GM23338 (cell line): Measurements from ENCODE around the gene NELFCD. TPM values are rescaled to one million over a fixed set of nuclear protein-coding genes. Genes with fewer than 3 reads are reported as not detected.
A peak's percentile ranks its signal among the peaks of the same experiment; 100 is the strongest.
"Not testable (repeated sequence)": the region's sequence is repeated elsewhere in the genome, so short reads cannot be mapped to it uniquely, and the experiment has no call there.

Experiments used
- ATAC-seq: fragments of 200-7000 bp; cut with Tn5 transposase; 3 replicates; pipeline ENCODE4 v1.9.1; 2020
- DNase-seq: peaks from one replicate; pipeline ENCODE4 v3.0.0-alpha.2; 2015; ENCODE audit warnings: low spot score
- H2AFZ ChIP-seq: fragments of 200-600 bp; sonication (generic); 2 replicates; pipeline ENCODE4 v1.8.0; 2016; ENCODE audit warnings: antibody characterized with exemption, mild to moderate bottlenecking, moderate library complexity
- H3F3A ChIP-seq: fragments of 200-600 bp; sonication (generic); replicated peaks from 2 replicates; pipeline ENCODE4 v1.8.0; 2017; ENCODE audit warnings: antibody characterized with exemption, mixed run types, low read depth
- H3K27ac ChIP-seq: fragments of 200-600 bp; sonication (generic); 2 replicates; pipeline ENCODE4 v1.6.1; 2016; ENCODE audit warnings: low read depth
- H3K27me3 ChIP-seq: fragments of 200-600 bp; sonication (generic); 2 replicates; pipeline ENCODE4 v1.8.0; 2016; ENCODE audit warnings: mild to moderate bottlenecking, mixed run types, moderate library complexity; ENCODE audit not compliant: insufficient read depth
- H3K36me3 ChIP-seq: fragments of 200-600 bp; sonication (generic); 2 replicates; pipeline ENCODE4 v1.8.0; 2016; ENCODE audit warnings: mild to moderate bottlenecking; ENCODE audit not compliant: insufficient read depth
- H3K4me1 ChIP-seq: fragments of 200-600 bp; sonication (generic); 2 replicates; pipeline ENCODE4 v1.8.0; 2016; ENCODE audit warnings: mild to moderate bottlenecking, moderate library complexity; ENCODE audit not compliant: insufficient read depth
- H3K4me2 ChIP-seq: fragments of 200-600 bp; sonication (generic); 2 replicates; pipeline ENCODE4 v1.7.1; 2017; ENCODE audit warnings: mixed run types
- H3K4me3 ChIP-seq: fragments of 200-600 bp; sonication (generic); 2 replicates; pipeline ENCODE4 v1.6.1; 2016; ENCODE audit warnings: mixed run types
- H3K79me2 ChIP-seq: fragments of 200-600 bp; sonication (generic); replicated peaks from 2 replicates; pipeline ENCODE4 v1.8.0; 2017; ENCODE audit warnings: mild to moderate bottlenecking; ENCODE audit not compliant: insufficient read depth
- H3K9me2 ChIP-seq: fragments of 200-600 bp; sonication (generic); 2 replicates; pipeline ENCODE4 v1.8.0; 2017; ENCODE audit not compliant: insufficient read depth
- H4K20me1 ChIP-seq: fragments of 200-600 bp; sonication (generic); replicated peaks from 2 replicates; pipeline ENCODE4 v1.8.0; 2017; ENCODE audit warnings: mild to moderate bottlenecking; ENCODE audit not compliant: insufficient read depth
- H3K27ac Mint-ChIP-seq: 2 replicates; pipeline ENCODE4 v1.8.0; 2020; ENCODE audit warnings: inconsistent platforms, mild to moderate bottlenecking, moderate library complexity, mixed read lengths
- H3K27me3 Mint-ChIP-seq: 3 replicates; pipeline ENCODE4 v1.8.0; 2022; ENCODE audit warnings: low read depth, mild to moderate bottlenecking, moderate library complexity, mixed read lengths, inconsistent platforms; ENCODE audit not compliant: insufficient read depth, poor library complexity
- H3K36me3 Mint-ChIP-seq: 3 replicates; pipeline ENCODE4 v1.8.0; 2021; ENCODE audit warnings: low read depth, mild to moderate bottlenecking, inconsistent platforms, moderate library complexity, mixed read lengths
- H3K4me1 Mint-ChIP-seq: 3 replicates; pipeline ENCODE4 v1.8.0; 2020; ENCODE audit warnings: mild to moderate bottlenecking, inconsistent platforms, mixed read lengths
- H3K4me3 Mint-ChIP-seq: 3 replicates; pipeline ENCODE4 v1.8.0; 2021; ENCODE audit warnings: moderate library complexity, mild to moderate bottlenecking, inconsistent platforms, mixed read lengths
- H3K9me3 Mint-ChIP-seq: 3 replicates; pipeline ENCODE4 v1.8.0; 2020; ENCODE audit warnings: moderate library complexity, mild to moderate bottlenecking, inconsistent platforms, mixed read lengths
- CREB1 ChIP-seq: fragments of 250-450 bp; sonication (Bioruptor Pico); IDR thresholded peaks from 2 replicates; pipeline ENCODE4 v1.5.0; 2020; ENCODE audit warnings: low read depth, mild to moderate bottlenecking, moderate library complexity
- EZH2 ChIP-seq: fragments of 200-600 bp; sonication (generic); IDR thresholded peaks from one replicate; pipeline ENCODE4 v1.8.0; 2017; ENCODE audit warnings: antibody characterized with exemption, mild to moderate bottlenecking, low read depth; ENCODE audit not compliant: unreplicated experiment
- EZH2phosphoT487 ChIP-seq: fragments of 200-600 bp; sonication (generic); IDR thresholded peaks from one replicate; pipeline ENCODE4 v1.8.1; 2018; ENCODE audit warnings: antibody characterized with exemption; ENCODE audit not compliant: unreplicated experiment
- JUNB ChIP-seq: IDR thresholded peaks from one replicate; pipeline ENCODE4 v1.6.1; 2016; ENCODE audit warnings: antibody characterized with exemption; ENCODE audit not compliant: unreplicated experiment
- NANOG ChIP-seq: IDR thresholded peaks from 2 replicates; pipeline ENCODE4 v1.6.1; 2016; ENCODE audit warnings: antibody characterized with exemption, borderline replicate concordance
- POLR2AphosphoS5 ChIP-seq: IDR thresholded peaks from 2 replicates; pipeline ENCODE4 v1.6.1; 2016; ENCODE audit warnings: antibody characterized with exemption, low read depth
- STAT1 ChIP-seq: IDR thresholded peaks from one replicate; pipeline ENCODE4 v1.6.1; 2016; ENCODE audit warnings: antibody characterized with exemption; ENCODE audit not compliant: unreplicated experiment
- ZNF114 ChIP-seq: fragments of 250-450 bp; sonication (Bioruptor Pico); IDR thresholded peaks from 2 replicates; pipeline ENCODE4 v1.5.0; 2020; ENCODE audit warnings: mild to moderate bottlenecking, moderate library complexity
- ZNF331 ChIP-seq: fragments of 250-450 bp; sonication (Bioruptor Pico); IDR thresholded peaks from 2 replicates; pipeline ENCODE4 v1.5.0; 2020; ENCODE audit warnings: low read depth, mild to moderate bottlenecking, moderate library complexity
- polyA plus RNA-seq: library from polyadenylated mRNA; unstranded; fragments of >200 nt; fragmentation: Nextera tagmentation; extraction: Ambion mirVana; gene quantifications from 2 replicates; pipeline ENCODE4 v1.2.1, GENCODE V29; 2016
- total RNA-seq: library from RNA; depleted of rRNA; stranded (reverse); fragments of >200 nt; shearing (Covaris generic); gene quantifications from 2 replicates; pipeline ENCODE4 v1.2.3, GENCODE V29; 2014
- TF ChIP-seq, protein P1 (sequence below), 2 experiments: fragments of 200-600 bp in 1 of 2; sonication (generic) in 1 of 2; conservative IDR thresholded peaks; 2 replicates each; pipeline versions ENCODE4 v1.5.1 to v1.6.1; 2016 to 2017; ENCODE audit warnings: antibody characterized with exemption in 2 of 2, low read depth in 2 of 2, mild to moderate bottlenecking in 2 of 2, moderate library complexity in 1 of 2
- TF ChIP-seq, protein P2 (sequence below): IDR thresholded peaks from one replicate; pipeline ENCODE4 v1.6.1; 2018; ENCODE audit warnings: antibody characterized with exemption; ENCODE audit not compliant: unreplicated experiment
- TF ChIP-seq, protein P3 (sequence below): IDR thresholded peaks from 2 replicates; pipeline ENCODE4 v1.6.1; 2016; ENCODE audit warnings: antibody characterized with exemption

NELFCD gene
- total and polyA plus RNA-seq, 2 experiments from 2014 or later, result 52.9 to 75.8 TPM

DNA sequence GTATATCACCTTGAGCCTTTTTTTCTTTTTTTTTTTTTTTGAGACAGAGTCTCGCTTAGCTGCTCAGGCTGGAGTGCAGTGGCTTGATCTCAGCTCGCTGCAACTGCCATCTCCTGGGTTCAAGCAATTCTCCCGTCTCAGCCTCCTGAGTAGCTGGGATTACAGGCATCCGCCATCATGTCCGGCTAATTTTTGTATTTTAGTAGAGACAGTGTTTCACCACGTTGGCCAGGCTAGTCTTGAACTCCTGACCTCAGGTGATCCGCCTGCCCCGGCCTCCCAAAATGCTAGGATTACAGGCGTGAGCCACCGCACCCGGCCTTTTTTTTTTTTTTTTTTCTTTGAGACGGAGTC lies 2.0 kb downstream of the NELFCD start:
- H3K4me3 Mint-ChIP-seq, H3F3A ChIP-seq, DNase-seq, H3K9me3 Mint-ChIP-seq, H3K4me3 ChIP-seq, H3K27me3 Mint-ChIP-seq, H2AFZ ChIP-seq, H3K27ac ChIP-seq, H3K4me2 ChIP-seq, ATAC-seq, H3K27me3 ChIP-seq, H3K27ac Mint-ChIP-seq, H3K9me2 ChIP-seq: not testable (repeated sequence)
- peaks cover 28% of the 10 kb centered on the region for H3K4me1 Mint-ChIP-seq
- Histone ChIP-seq H3K36me3 (peaks cover 19% of the 10 kb centered on the region), H3K79me2 (peaks cover 50% of the 10 kb centered on the region), H3K4me1 (peaks cover 20% of the 10 kb centered on the region), H4K20me1 (peaks cover 26% of the 10 kb centered on the region; the same call in 1 of the 2 replicates)
- peaks cover 30% of the 10 kb centered on the region for H3K36me3 Mint-ChIP-seq

DNA sequence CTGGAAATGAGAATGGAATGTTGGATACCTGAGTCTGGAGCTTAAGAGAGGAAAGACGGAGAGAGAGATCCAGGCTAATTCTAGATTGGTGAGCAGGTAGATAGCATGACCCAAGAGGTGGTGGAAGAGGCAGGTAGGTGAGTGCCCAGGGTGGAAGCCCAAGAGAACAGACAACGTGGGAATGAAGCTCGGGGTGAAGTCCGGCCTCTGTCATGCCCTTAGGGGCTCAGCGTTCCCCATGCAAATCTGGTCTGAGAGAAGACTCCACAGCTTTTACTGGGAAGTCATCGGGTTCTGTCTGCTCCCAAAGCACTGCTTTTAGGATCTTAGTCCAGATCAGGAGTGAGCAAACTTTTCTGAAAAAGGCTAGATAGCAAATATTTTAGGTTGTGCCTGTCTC lies 3.6 kb downstream of the NELFCD start:
- Mint-ChIP-seq H3K4me1 (peaks cover 19% of the 10 kb centered on the region), H3K27ac (no peak overlapping the region), H3K4me3 (no peak overlapping the region), H3K9me3 (no peaks in the 10 kb centered on the region; the same call in 2 of the 3 replicates), H3K36me3 (peaks cover 44% of the 10 kb centered on the region), H3K27me3 (peaks cover 5% of the 10 kb centered on the region)
- H3K9me2 ChIP-seq, result no peaks in the 10 kb centered on the region; the same call in 1 of the 2 replicates
- peaks cover 26% of the 10 kb centered on the region; the same call in 1 of the 2 replicates for H4K20me1 ChIP-seq
- H3F3A ChIP-seq, result no peaks in the 10 kb centered on the region
- DNase-seq (no peak), ATAC-seq (no peak)
- H3K27me3 ChIP-seq, result no peaks in the 10 kb centered on the region
- H3K27ac ChIP-seq, result no peak overlapping the region
- peaks cover 21% of the 10 kb centered on the region for H3K36me3 ChIP-seq
- H3K4me1 ChIP-seq, result peaks cover 14% of the 10 kb centered on the region
- H3K4me3 ChIP-seq, result no peak overlapping the region
- peaks cover 50% of the 10 kb centered on the region for H3K79me2 ChIP-seq
- peak overlapping the region; percentile 62; the same call in 1 of the 2 replicates for H3K4me2 ChIP-seq
- H2AFZ ChIP-seq, result no peak overlapping the region
- TF ChIP-seq, protein P1, sequence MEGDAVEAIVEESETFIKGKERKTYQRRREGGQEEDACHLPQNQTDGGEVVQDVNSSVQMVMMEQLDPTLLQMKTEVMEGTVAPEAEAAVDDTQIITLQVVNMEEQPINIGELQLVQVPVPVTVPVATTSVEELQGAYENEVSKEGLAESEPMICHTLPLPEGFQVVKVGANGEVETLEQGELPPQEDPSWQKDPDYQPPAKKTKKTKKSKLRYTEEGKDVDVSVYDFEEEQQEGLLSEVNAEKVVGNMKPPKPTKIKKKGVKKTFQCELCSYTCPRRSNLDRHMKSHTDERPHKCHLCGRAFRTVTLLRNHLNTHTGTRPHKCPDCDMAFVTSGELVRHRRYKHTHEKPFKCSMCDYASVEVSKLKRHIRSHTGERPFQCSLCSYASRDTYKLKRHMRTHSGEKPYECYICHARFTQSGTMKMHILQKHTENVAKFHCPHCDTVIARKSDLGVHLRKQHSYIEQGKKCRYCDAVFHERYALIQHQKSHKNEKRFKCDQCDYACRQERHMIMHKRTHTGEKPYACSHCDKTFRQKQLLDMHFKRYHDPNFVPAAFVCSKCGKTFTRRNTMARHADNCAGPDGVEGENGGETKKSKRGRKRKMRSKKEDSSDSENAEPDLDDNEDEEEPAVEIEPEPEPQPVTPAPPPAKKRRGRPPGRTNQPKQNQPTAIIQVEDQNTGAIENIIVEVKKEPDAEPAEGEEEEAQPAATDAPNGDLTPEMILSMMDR (conservative IDR thresholded peaks at IDR 0.05; ENCODE audit: low read depth in 2 of 2), result no peak
- no peak for TF ChIP-seq ZNF114 (CRISPR knock-in tag)
- TF ChIP-seq NANOG, result no peak
- TF ChIP-seq CREB1 (CRISPR knock-in tag), result no peak
- TF ChIP-seq STAT1, result no peak
- no peak for TF ChIP-seq JUNB
- no peak for TF ChIP-seq ZNF331 (CRISPR knock-in tag)
- no peak for TF ChIP-seq EZH2
- TF ChIP-seq EZH2phosphoT487, result no peak
- TF ChIP-seq, protein P2, sequence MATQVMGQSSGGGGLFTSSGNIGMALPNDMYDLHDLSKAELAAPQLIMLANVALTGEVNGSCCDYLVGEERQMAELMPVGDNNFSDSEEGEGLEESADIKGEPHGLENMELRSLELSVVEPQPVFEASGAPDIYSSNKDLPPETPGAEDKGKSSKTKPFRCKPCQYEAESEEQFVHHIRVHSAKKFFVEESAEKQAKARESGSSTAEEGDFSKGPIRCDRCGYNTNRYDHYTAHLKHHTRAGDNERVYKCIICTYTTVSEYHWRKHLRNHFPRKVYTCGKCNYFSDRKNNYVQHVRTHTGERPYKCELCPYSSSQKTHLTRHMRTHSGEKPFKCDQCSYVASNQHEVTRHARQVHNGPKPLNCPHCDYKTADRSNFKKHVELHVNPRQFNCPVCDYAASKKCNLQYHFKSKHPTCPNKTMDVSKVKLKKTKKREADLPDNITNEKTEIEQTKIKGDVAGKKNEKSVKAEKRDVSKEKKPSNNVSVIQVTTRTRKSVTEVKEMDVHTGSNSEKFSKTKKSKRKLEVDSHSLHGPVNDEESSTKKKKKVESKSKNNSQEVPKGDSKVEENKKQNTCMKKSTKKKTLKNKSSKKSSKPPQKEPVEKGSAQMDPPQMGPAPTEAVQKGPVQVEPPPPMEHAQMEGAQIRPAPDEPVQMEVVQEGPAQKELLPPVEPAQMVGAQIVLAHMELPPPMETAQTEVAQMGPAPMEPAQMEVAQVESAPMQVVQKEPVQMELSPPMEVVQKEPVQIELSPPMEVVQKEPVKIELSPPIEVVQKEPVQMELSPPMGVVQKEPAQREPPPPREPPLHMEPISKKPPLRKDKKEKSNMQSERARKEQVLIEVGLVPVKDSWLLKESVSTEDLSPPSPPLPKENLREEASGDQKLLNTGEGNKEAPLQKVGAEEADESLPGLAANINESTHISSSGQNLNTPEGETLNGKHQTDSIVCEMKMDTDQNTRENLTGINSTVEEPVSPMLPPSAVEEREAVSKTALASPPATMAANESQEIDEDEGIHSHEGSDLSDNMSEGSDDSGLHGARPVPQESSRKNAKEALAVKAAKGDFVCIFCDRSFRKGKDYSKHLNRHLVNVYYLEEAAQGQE, result no peak
- TF ChIP-seq, protein P3, sequence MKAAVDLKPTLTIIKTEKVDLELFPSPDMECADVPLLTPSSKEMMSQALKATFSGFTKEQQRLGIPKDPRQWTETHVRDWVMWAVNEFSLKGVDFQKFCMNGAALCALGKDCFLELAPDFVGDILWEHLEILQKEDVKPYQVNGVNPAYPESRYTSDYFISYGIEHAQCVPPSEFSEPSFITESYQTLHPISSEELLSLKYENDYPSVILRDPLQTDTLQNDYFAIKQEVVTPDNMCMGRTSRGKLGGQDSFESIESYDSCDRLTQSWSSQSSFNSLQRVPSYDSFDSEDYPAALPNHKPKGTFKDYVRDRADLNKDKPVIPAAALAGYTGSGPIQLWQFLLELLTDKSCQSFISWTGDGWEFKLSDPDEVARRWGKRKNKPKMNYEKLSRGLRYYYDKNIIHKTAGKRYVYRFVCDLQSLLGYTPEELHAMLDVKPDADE, result no peak
- no peak for TF ChIP-seq POLR2AphosphoS5
